Stimulated activated CD4-positive, alpha-beta T cell treated with anti-CD3 and anti-CD28 coated beads, TNF-alpha, amount 100 ng/mL, for 48 hours (primary cell): ENCODE measurements around the gene TXN2.
"Not testable (repeated sequence)": the region's sequence is repeated elsewhere in the genome, so short reads cannot be mapped to it uniquely, and the experiment has no call there.

Experiments used
- DNase-seq, 3 donors: peaks; one replicate each; pipeline ENCODE4 v3.0.0-alpha.2; 2020; ENCODE audit warnings: low read depth in 3 of 3

Gene TXN2

GRCh38 chr22:36455571-36456463 lies 25.6 kb downstream of the TXN2 start:
- DNase-seq = no peak

GRCh38 chr22:36454916-36455570 lies 26.4 kb downstream of the TXN2 start:
- DNase-seq = peak; percentile 89 to 97 (median 92)

GRCh38 chr22:36453855-36454378 lies 27.5 kb downstream of the TXN2 start:
- no peak for DNase-seq

- not testable (repeated sequence) for DNase-seq
These were observed 28.3 kb downstream of the TXN2 start for GRCh38 chr22:36452978-36453607.

GRCh38 chr22:36452250-36452977 lies 29.0 kb downstream of the TXN2 start:
- no peak for DNase-seq

- DNase-seq = not testable (repeated sequence)
These were observed 30.5 kb downstream of the TXN2 start for GRCh38 chr22:36450923-36451322.

GRCh38 chr22:36449596-36450175 lies 31.8 kb downstream of the TXN2 start:
- no peak for DNase-seq

GRCh38 chr22:36447632-36448031 lies 33.8 kb downstream of the TXN2 start:
- no peak for DNase-seq

- DNase-seq = no peak
These were observed 36.2 kb downstream of the TXN2 start for GRCh38 chr22:36445158-36445668.

GRCh38 chr22:36443198-36443770 lies 38.2 kb downstream of the TXN2 start:
- no peak for DNase-seq

GRCh38 chr22:36442506-36443197 lies 38.8 kb downstream of the TXN2 start:
- no peak for DNase-seq

GRCh38 chr22:36440429-36441002 lies 40.9 kb downstream of the TXN2 start:
- DNase-seq = no peak

- DNase-seq = no peak
These were observed 41.8 kb downstream of the TXN2 start for GRCh38 chr22:36439481-36440271.

- peak in 1 of 3 donors; percentile 48 for DNase-seq
These were observed 45.7 kb downstream of the TXN2 start for GRCh38 chr22:36435516-36436415.

- DNase-seq = no peak
These were observed 47.9 kb downstream of the TXN2 start for GRCh38 chr22:36433318-36434231.

GRCh38 chr22:36432592-36433317 lies 48.7 kb downstream of the TXN2 start:
- no peak for DNase-seq
